ENCODE measurements around the gene PCDHB16. TPM values are rescaled to one million over a fixed set of nuclear protein-coding genes. Genes with fewer than 3 reads are reported as not detected.
"Not testable (repeated sequence)": the region's sequence is repeated elsewhere in the genome, so short reads cannot be mapped to it uniquely, and the experiment has no call there.

PCDHB16 gene
- total RNA-seq, 4 donors from 2014 or later = 2.3 to 6.1 (median 3.6) TPM

- no peak for ATAC-seq (ENCODE audit: low FRiP score)
- DNase-seq (ENCODE audit: low spot score) = no peak
- no peak for TF ChIP-seq CTCF (IDR thresholded peaks at IDR 0.05)
Measured at GRCh38 chr5:141199359-141200235, 17.4 kb downstream of the PCDHB16 start, which contains the start of gene PCDHB11. TSS of gene PCDHB11 (plus strand) at chr5:141199627. CDS start at chr5:141199775, 148 bp downstream.

- not testable (repeated sequence) for ATAC-seq (ENCODE audit: low FRiP score); DNase-seq (ENCODE audit: low spot score)
Measured at GRCh38 chr5:141201126-141201525, 18.9 kb downstream of the PCDHB16 start.

- not testable (repeated sequence) for DNase-seq (ENCODE audit: low spot score); ATAC-seq (ENCODE audit: low FRiP score)
Measured at GRCh38 chr5:141201646-141202045, 19.5 kb downstream of the PCDHB16 start.

- TF ChIP-seq CTCF (IDR thresholded peaks at IDR 0.05) = no peak
- ATAC-seq (ENCODE audit: low FRiP score) = no peak
- DNase-seq (ENCODE audit: low spot score) = no peak
Measured at GRCh38 chr5:141208478-141208877, 26.3 kb downstream of the PCDHB16 start, which contains the start of gene PCDHB12. TSS of gene PCDHB12 (plus strand) at chr5:141208719. CDS start at chr5:141208908, 189 bp downstream.

GRCh38 chr5:141210281-141210680, 28.1 kb downstream of the PCDHB16 start:
- not testable (repeated sequence) for ATAC-seq (ENCODE audit: low FRiP score); DNase-seq (ENCODE audit: low spot score)

- not testable (repeated sequence) for DNase-seq (ENCODE audit: low spot score); ATAC-seq (ENCODE audit: low FRiP score)
Measured at GRCh38 chr5:141210849-141211248, 28.7 kb downstream of the PCDHB16 start.

GRCh38 chr5:141213656-141214339, 31.6 kb downstream of the PCDHB16 start, which contains the start of gene PCDHB13:
TSS of gene PCDHB13 (plus strand) at chr5:141213919. CDS start at chr5:141214124, 205 bp downstream.
- ATAC-seq (ENCODE audit: low FRiP score); DNase-seq (ENCODE audit: low spot score): not testable (repeated sequence)

GRCh38 chr5:141214583-141214982, 32.4 kb downstream of the PCDHB16 start:
- ATAC-seq (ENCODE audit: low FRiP score); DNase-seq (ENCODE audit: low spot score): not testable (repeated sequence)

GRCh38 chr5:141215504-141215903, 33.3 kb downstream of the PCDHB16 start:
- DNase-seq (ENCODE audit: low spot score); ATAC-seq (ENCODE audit: low FRiP score): not testable (repeated sequence)

GRCh38 chr5:141216035-141216434, 33.8 kb downstream of the PCDHB16 start:
- DNase-seq (ENCODE audit: low spot score); ATAC-seq (ENCODE audit: low FRiP score): not testable (repeated sequence)

- DNase-seq (ENCODE audit: low spot score) (no peak), ATAC-seq (ENCODE audit: low FRiP score) (no peak)
- TF ChIP-seq CTCF (IDR thresholded peaks at IDR 0.05) = no peak
Measured at GRCh38 chr5:141223112-141223783, 41.1 kb downstream of the PCDHB16 start, which contains the start of gene PCDHB14. TSS of gene PCDHB14 (plus strand) at chr5:141223343. CDS start at chr5:141223506, 163 bp downstream.

GRCh38 chr5:141224844-141225243, 42.7 kb downstream of the PCDHB16 start:
- ATAC-seq (ENCODE audit: low FRiP score); DNase-seq (ENCODE audit: low spot score): not testable (repeated sequence)

- ATAC-seq (ENCODE audit: low FRiP score); DNase-seq (ENCODE audit: low spot score): not testable (repeated sequence)
Measured at GRCh38 chr5:141225421-141225820, 43.2 kb downstream of the PCDHB16 start.
